ENCODE measurements around the gene THAP3. TPM values are rescaled to one million over a fixed set of nuclear protein-coding genes. Genes with fewer than 3 reads are reported as not detected.

THAP3 gene
- total RNA-seq, 4 donors from 2014 or later = 16.7 to 31.0 (median 24.2) TPM

DNA sequence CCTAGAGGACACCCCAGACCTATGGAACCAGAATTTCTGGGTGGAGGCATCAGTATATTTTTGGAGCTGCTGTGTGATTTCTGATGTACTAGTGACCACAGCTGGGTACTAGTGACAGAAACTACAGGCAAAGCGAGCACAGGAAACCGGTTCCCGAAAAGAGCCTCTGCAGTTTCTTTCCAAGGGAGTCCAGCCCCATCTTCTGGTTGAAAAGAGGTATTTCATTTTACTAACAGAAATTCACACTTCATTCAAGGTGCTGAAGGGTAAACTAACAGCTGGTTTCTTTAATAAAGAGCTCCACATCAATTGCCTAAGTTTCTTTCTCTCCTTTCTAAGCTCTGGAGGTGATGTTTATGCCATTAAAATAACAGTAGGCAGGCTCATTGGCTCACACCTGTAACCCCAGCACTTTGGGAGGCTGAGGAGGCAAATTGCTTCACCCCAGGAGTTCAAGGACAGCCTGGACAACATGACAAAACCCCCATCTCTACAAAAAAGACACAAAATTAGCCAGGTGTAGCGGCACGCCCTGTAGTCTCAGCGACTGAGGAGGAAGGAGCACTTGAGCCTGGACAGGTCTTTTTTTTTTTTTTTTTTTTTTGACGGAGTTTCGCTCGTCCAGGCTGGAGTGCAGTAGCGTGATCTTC is 22.0 kb downstream of the THAP3 start:
- H3K27me3 ChIP-seq = no peaks in the 10 kb centered on the region
- no peak overlapping the region for H3K27ac ChIP-seq
- intact Hi-C loops (cut with DNase I; ENCODE audit: low total_unique reads) = loop anchor here (1.0 kb wide), 2 partner anchors 92 to 160 kb away; partner anchors contain the start of gene NOL9
- H3K4me1 ChIP-seq = no peaks in the 10 kb centered on the region
- H3K9me3 ChIP-seq = no peaks in the 10 kb centered on the region
- TF ChIP-seq POLR2A (IDR thresholded peaks at IDR 0.05) = no peak
- TF ChIP-seq CTCF (IDR thresholded peaks at IDR 0.05 in 4 of 5, conservative IDR thresholded peaks at IDR 0.05 in 1 of 5) = peak; percentile 43 to 61 (median 60)
- H3K36me3 ChIP-seq = peaks cover 0 to 40% of the 10 kb centered on the region in 2 donors
- no peak overlapping the region for H3K4me3 ChIP-seq
- ATAC-seq (peak; percentile 29 to 67), DNase-seq (no peak)
- in situ Hi-C loops (cut with MboI; ENCODE audit: low sequenced_read_pairs in 4 of 4) = loop anchor here (10.0 to 25.0 kb wide), 3 partner anchors 92 to 162 kb away; partner anchors contain the start of genes NOL9 (in 1 of the 4), PLEKHG5 (in 1 of the 4) and TAS1R1 (in 1 of the 4)

- H3K4me3 ChIP-seq = no peak overlapping the region
- H3K4me1 ChIP-seq = no peaks in the 10 kb centered on the region
- TF ChIP-seq POLR2A (IDR thresholded peaks at IDR 0.05) (no peak), CTCF (IDR thresholded peaks at IDR 0.05 in 4 of 5, conservative IDR thresholded peaks at IDR 0.05 in 1 of 5) (no peak)
- DNase-seq = no peak
- no peak overlapping the region for H3K27ac ChIP-seq
- in situ Hi-C loops (cut with MboI; ENCODE audit: low sequenced_read_pairs in 4 of 4) (loop anchor here (10.0 to 25.0 kb wide), 3 partner anchors 94 to 164 kb away; partner anchors contain the start of genes NOL9 (in 1 of the 4), PLEKHG5 (in 1 of the 4) and TAS1R1 (in 1 of the 4)), intact Hi-C loops (cut with DNase I; ENCODE audit: low total_unique reads) (no loop called here)
- no peaks in the 10 kb centered on the region for H3K27me3 ChIP-seq
- no peaks in the 10 kb centered on the region for H3K9me3 ChIP-seq
- no peak for ATAC-seq
- peaks cover 2 to 42% of the 10 kb centered on the region in 2 donors for H3K36me3 ChIP-seq
Observed at GRCh38 chr1:6648556-6648955, 23.9 kb downstream of the THAP3 start.

DNA sequence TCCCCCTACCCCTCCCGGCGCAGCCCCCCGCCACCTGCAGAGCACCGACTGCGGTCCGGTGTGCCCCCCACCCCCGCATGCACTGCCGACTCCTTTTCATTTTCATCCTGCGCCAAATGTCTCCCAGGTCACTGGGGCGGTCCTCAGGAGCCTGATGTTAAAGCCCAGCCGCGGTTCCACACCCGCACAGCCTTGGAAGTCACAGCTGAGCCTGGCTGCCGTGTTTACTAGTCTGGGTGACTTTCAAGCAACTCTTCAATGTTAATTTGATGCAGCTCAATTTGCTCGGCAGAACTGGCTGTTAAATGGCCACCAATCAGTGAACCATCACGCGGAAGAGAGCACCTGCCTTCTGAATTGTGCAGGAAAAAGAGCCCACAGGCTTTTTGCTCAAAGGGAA is 27.2 kb downstream of the THAP3 start:
- Histone ChIP-seq H3K27ac (no peak overlapping the region), H3K27me3 (no peaks in the 10 kb centered on the region), H3K36me3 (peaks cover 4 to 24% of the 10 kb centered on the region in 2 donors), H3K9me3 (no peaks in the 10 kb centered on the region), H3K4me3 (no peak overlapping the region), H3K4me1 (no peaks in the 10 kb centered on the region)
- no peak for ATAC-seq
- intact Hi-C loops (cut with DNase I; ENCODE audit: low total_unique reads) (no loop called here), in situ Hi-C loops (cut with MboI; ENCODE audit: low sequenced_read_pairs in 4 of 4) (no loop called here)
- DNase-seq = no peak
- TF ChIP-seq CTCF (IDR thresholded peaks at IDR 0.05 in 4 of 5, conservative IDR thresholded peaks at IDR 0.05 in 1 of 5) (no peak), POLR2A (IDR thresholded peaks at IDR 0.05) (no peak)

DNA sequence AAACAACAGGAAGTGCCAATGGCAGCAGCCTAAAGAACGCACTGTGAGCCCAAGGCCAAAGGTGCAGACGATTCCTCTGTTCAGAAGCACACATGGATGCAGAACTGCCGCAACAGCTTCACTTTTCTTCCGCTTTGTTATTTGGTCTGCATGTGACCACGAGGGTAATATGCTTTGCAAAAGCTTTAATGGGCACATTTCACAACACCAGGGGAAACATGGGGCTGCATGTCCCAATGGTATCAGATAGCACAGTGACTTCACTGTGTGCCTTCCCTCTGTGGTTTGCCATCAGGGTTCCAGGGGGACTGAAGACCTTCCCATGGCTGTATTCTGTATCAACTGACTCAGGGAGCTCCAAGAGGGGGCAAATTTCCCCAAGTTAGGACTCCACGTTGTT is 28.3 kb downstream of the THAP3 start:
- H3K4me1 ChIP-seq = no peaks in the 10 kb centered on the region
- H3K4me3 ChIP-seq = no peak overlapping the region
- H3K9me3 ChIP-seq = no peaks in the 10 kb centered on the region
- H3K27ac ChIP-seq = no peak overlapping the region
- TF ChIP-seq CTCF (IDR thresholded peaks at IDR 0.05 in 4 of 5, conservative IDR thresholded peaks at IDR 0.05 in 1 of 5) (no peak), POLR2A (IDR thresholded peaks at IDR 0.05) (no peak)
- DNase-seq = no peak
- no peaks in the 10 kb centered on the region for H3K27me3 ChIP-seq
- peaks cover 4 to 24% of the 10 kb centered on the region in 2 donors for H3K36me3 ChIP-seq
- intact Hi-C loops (cut with DNase I; ENCODE audit: low total_unique reads) (no loop called here), in situ Hi-C loops (cut with MboI; ENCODE audit: low sequenced_read_pairs in 4 of 4) (no loop called here)
- ATAC-seq = peak; percentile 9 to 64

Data from gastrocnemius medialis (tissue), 4 donors.